ENCODE measurements around the gene WNT10A.

The WNT10A gene

GRCh38 chr2:218890369-218890768 is 9.7 kb downstream of the WNT10A start:
- Histone ChIP-seq H3K9me3 (ENCODE audit: control insufficient read depth, insufficient read depth, low read length) (no peaks in the 10 kb centered on the region), H3K36me3 (ENCODE audit: control insufficient read depth, insufficient read depth, low read length) (no peaks in the 10 kb centered on the region), H3K27me3 (ENCODE audit: control insufficient read depth, insufficient read depth, low read length) (peaks cover 99% of the 10 kb centered on the region), H3K9ac (ENCODE audit: low read depth, low read length) (no peak overlapping the region), H3K4me3 (ENCODE audit: low read depth, low read length) (no peak overlapping the region), H3K4me1 (ENCODE audit: control insufficient read depth, insufficient read depth, low read length) (peaks cover 10% of the 10 kb centered on the region)

- Histone ChIP-seq H3K36me3 (ENCODE audit: control insufficient read depth, insufficient read depth, low read length) (no peaks in the 10 kb centered on the region), H3K27me3 (ENCODE audit: control insufficient read depth, insufficient read depth, low read length) (peaks cover 100% of the 10 kb centered on the region), H3K9me3 (ENCODE audit: control insufficient read depth, insufficient read depth, low read length) (no peaks in the 10 kb centered on the region), H3K4me3 (ENCODE audit: low read depth, low read length) (no peak overlapping the region), H3K4me1 (ENCODE audit: control insufficient read depth, insufficient read depth, low read length) (peaks cover 13% of the 10 kb centered on the region), H3K9ac (ENCODE audit: low read depth, low read length) (no peak overlapping the region)
Measured at GRCh38 chr2:218891275-218892135, 10.9 kb downstream of the WNT10A start.

GRCh38 chr2:218892693-218893348 is 12.2 kb downstream of the WNT10A start:
- Histone ChIP-seq H3K36me3 (ENCODE audit: control insufficient read depth, insufficient read depth, low read length) (no peaks in the 10 kb centered on the region), H3K9me3 (ENCODE audit: control insufficient read depth, insufficient read depth, low read length) (no peaks in the 10 kb centered on the region), H3K27me3 (ENCODE audit: control insufficient read depth, insufficient read depth, low read length) (peaks cover 100% of the 10 kb centered on the region), H3K9ac (ENCODE audit: low read depth, low read length) (no peak overlapping the region), H3K4me3 (ENCODE audit: low read depth, low read length) (peak overlapping the region; percentile 40), H3K4me1 (ENCODE audit: control insufficient read depth, insufficient read depth, low read length) (peaks cover 13% of the 10 kb centered on the region)

GRCh38 chr2:218893349-218894150 is 12.9 kb downstream of the WNT10A start:
- H3K9me3 ChIP-seq (ENCODE audit: control insufficient read depth, insufficient read depth, low read length), result no peaks in the 10 kb centered on the region
- H3K4me1 ChIP-seq (ENCODE audit: control insufficient read depth, insufficient read depth, low read length), result peaks cover 13% of the 10 kb centered on the region

GRCh38 chr2:218894151-218894879 is 13.7 kb downstream of the WNT10A start:
- no peaks in the 10 kb centered on the region for H3K9me3 ChIP-seq (ENCODE audit: control insufficient read depth, insufficient read depth, low read length)
- peaks cover 99% of the 10 kb centered on the region for H3K27me3 ChIP-seq (ENCODE audit: control insufficient read depth, insufficient read depth, low read length)
- H3K9ac ChIP-seq (ENCODE audit: low read depth, low read length), result no peak overlapping the region
- peaks cover 13% of the 10 kb centered on the region for H3K4me1 ChIP-seq (ENCODE audit: control insufficient read depth, insufficient read depth, low read length)
- H3K4me3 ChIP-seq (ENCODE audit: low read depth, low read length), result peak overlapping the region; percentile 11
- no peaks in the 10 kb centered on the region for H3K36me3 ChIP-seq (ENCODE audit: control insufficient read depth, insufficient read depth, low read length)

More at GRCh38 chr2:218893349-218894150, 12.9 kb downstream of the WNT10A start:
- no peaks in the 10 kb centered on the region for H3K36me3 ChIP-seq (ENCODE audit: control insufficient read depth, insufficient read depth, low read length)
- H3K9ac ChIP-seq (ENCODE audit: low read depth, low read length), result no peak overlapping the region
- peaks cover 99% of the 10 kb centered on the region for H3K27me3 ChIP-seq (ENCODE audit: control insufficient read depth, insufficient read depth, low read length)
- H3K4me3 ChIP-seq (ENCODE audit: low read depth, low read length), result peak overlapping the region; percentile 40

- peaks cover 99% of the 10 kb centered on the region for H3K27me3 ChIP-seq (ENCODE audit: control insufficient read depth, insufficient read depth, low read length)
- peaks cover 13% of the 10 kb centered on the region for H3K4me1 ChIP-seq (ENCODE audit: control insufficient read depth, insufficient read depth, low read length)
- H3K4me3 ChIP-seq (ENCODE audit: low read depth, low read length), result peak overlapping the region; percentile 9
Measured at GRCh38 chr2:218894880-218895157, 14.2 kb downstream of the WNT10A start.

GRCh38 chr2:218895326-218895725 is 14.7 kb downstream of the WNT10A start:
- no peaks in the 10 kb centered on the region for H3K36me3 ChIP-seq (ENCODE audit: control insufficient read depth, insufficient read depth, low read length)
- no peaks in the 10 kb centered on the region for H3K9me3 ChIP-seq (ENCODE audit: control insufficient read depth, insufficient read depth, low read length)
- no peak overlapping the region for H3K9ac ChIP-seq (ENCODE audit: low read depth, low read length)
- H3K27me3 ChIP-seq (ENCODE audit: control insufficient read depth, insufficient read depth, low read length), result peaks cover 96% of the 10 kb centered on the region
- peaks cover 13% of the 10 kb centered on the region for H3K4me1 ChIP-seq (ENCODE audit: control insufficient read depth, insufficient read depth, low read length)
- H3K4me3 ChIP-seq (ENCODE audit: low read depth, low read length), result peak overlapping the region; percentile 9

More at GRCh38 chr2:218894880-218895157, 14.2 kb downstream of the WNT10A start:
- no peak overlapping the region for H3K9ac ChIP-seq (ENCODE audit: low read depth, low read length)
- H3K9me3 ChIP-seq (ENCODE audit: control insufficient read depth, insufficient read depth, low read length), result no peaks in the 10 kb centered on the region
- H3K36me3 ChIP-seq (ENCODE audit: control insufficient read depth, insufficient read depth, low read length), result no peaks in the 10 kb centered on the region

GRCh38 chr2:218895759-218896500 is 15.3 kb downstream of the WNT10A start:
- Histone ChIP-seq H3K9ac (ENCODE audit: low read depth, low read length) (no peak overlapping the region), H3K4me1 (ENCODE audit: control insufficient read depth, insufficient read depth, low read length) (peaks cover 13% of the 10 kb centered on the region), H3K4me3 (ENCODE audit: low read depth, low read length) (peak overlapping the region; percentile 50), H3K27me3 (ENCODE audit: control insufficient read depth, insufficient read depth, low read length) (peaks cover 96% of the 10 kb centered on the region), H3K36me3 (ENCODE audit: control insufficient read depth, insufficient read depth, low read length) (no peaks in the 10 kb centered on the region), H3K9me3 (ENCODE audit: control insufficient read depth, insufficient read depth, low read length) (no peaks in the 10 kb centered on the region)

GRCh38 chr2:218896501-218897393 is 16.1 kb downstream of the WNT10A start:
- Histone ChIP-seq H3K9ac (ENCODE audit: low read depth, low read length) (no peak overlapping the region), H3K36me3 (ENCODE audit: control insufficient read depth, insufficient read depth, low read length) (no peaks in the 10 kb centered on the region), H3K4me3 (ENCODE audit: low read depth, low read length) (peak overlapping the region; percentile 50), H3K27me3 (ENCODE audit: control insufficient read depth, insufficient read depth, low read length) (peaks cover 96% of the 10 kb centered on the region), H3K4me1 (ENCODE audit: control insufficient read depth, insufficient read depth, low read length) (peaks cover 13% of the 10 kb centered on the region), H3K9me3 (ENCODE audit: control insufficient read depth, insufficient read depth, low read length) (no peaks in the 10 kb centered on the region)

- H3K4me1 ChIP-seq (ENCODE audit: control insufficient read depth, insufficient read depth, low read length), result peaks cover 13% of the 10 kb centered on the region
- H3K27me3 ChIP-seq (ENCODE audit: control insufficient read depth, insufficient read depth, low read length), result peaks cover 96% of the 10 kb centered on the region
- peak overlapping the region; percentile 50 for H3K4me3 ChIP-seq (ENCODE audit: low read depth, low read length)
- no peaks in the 10 kb centered on the region for H3K36me3 ChIP-seq (ENCODE audit: control insufficient read depth, insufficient read depth, low read length)
- no peaks in the 10 kb centered on the region for H3K9me3 ChIP-seq (ENCODE audit: control insufficient read depth, insufficient read depth, low read length)
- H3K9ac ChIP-seq (ENCODE audit: low read depth, low read length), result no peak overlapping the region
Measured at GRCh38 chr2:218897394-218898108, 16.9 kb downstream of the WNT10A start.
